ENCODE measurements around the gene ZBTB43.

Gene ZBTB43

DNA sequence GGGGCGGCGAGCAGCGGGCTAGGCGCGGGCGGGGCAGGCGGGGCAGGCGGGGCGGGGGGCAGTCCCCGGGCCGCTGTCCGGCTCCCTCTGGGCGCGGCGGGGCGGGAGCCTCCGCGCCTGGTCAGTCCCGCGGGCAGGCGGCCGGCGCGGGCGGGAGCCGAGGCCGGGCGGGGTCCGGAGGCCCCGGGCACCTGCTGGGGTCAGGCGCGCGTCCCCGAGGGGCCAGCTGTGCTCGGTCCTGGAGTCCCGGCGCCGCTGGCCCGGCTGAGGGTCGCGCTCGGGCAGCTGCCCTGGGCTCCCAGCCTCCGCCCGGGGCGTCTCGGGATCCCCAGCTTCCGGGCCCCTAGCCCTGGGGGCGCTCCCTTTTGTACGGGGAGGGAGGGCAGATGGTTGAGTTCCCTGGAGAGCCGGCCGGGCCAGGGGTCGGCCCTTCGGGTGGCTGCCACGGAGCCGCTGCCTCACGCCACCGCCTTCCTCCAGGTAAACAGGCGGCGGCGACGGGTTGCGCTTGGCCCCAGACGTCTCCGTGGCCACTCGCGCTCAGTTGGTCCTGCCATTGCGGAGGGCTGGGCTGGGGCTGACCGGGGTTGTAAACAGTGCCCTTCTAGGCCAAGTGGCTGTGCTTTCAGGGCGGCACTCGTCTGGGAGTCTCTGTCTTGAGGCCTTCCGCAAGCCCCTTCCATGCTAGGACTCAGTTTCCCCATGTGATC is 56.1 kb downstream of the ZBTB43 start:
- no peak for DNase-seq

- no peak for DNase-seq
Observed at GRCh38 chr9:126861707-126862103, 56.9 kb downstream of the ZBTB43 start.

DNA sequence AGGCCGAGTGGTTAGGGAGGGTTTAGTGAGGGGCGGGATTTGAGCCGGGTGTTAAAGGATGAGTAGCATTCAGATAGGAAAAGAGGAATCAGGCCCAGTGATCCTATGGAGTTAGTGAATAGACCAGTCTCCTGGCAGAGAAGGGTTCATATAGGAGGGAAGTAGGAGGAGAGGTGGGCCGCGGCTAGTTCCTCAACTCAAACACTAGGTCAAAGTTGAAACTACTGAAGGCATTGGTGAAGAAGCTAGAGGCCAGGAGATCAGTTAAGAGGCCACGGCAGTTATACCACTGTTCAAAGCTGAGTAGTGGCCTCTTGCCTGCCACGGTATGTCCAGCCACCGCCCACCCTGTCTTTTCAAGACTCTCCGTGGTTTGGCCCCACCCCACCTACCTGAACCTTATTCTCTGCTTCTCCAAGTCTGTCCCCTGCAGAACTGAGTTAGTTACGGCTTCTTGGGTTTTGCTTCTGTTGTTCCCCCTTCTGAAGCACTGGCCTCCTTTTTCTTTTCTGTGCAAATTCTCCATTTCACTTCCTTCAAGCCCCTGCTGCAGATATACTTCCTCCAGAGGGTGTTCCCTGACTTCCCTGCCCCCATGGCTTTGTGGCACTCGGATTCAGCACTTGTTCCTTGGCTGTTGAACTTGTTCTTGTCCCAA is 57.4 kb downstream of the ZBTB43 start:
- no peak for DNase-seq

GRCh38 chr9:126864771-126865170 is 59.9 kb downstream of the ZBTB43 start:
- DNase-seq = no peak

- DNase-seq = no peak
Observed at GRCh38 chr9:126869368-126869767, 64.5 kb downstream of the ZBTB43 start.

- no peak for DNase-seq
Observed at GRCh38 chr9:126872516-126872915, 67.7 kb downstream of the ZBTB43 start.

- DNase-seq = no peak
Observed at GRCh38 chr9:126874546-126875314, 69.9 kb downstream of the ZBTB43 start.

DNA sequence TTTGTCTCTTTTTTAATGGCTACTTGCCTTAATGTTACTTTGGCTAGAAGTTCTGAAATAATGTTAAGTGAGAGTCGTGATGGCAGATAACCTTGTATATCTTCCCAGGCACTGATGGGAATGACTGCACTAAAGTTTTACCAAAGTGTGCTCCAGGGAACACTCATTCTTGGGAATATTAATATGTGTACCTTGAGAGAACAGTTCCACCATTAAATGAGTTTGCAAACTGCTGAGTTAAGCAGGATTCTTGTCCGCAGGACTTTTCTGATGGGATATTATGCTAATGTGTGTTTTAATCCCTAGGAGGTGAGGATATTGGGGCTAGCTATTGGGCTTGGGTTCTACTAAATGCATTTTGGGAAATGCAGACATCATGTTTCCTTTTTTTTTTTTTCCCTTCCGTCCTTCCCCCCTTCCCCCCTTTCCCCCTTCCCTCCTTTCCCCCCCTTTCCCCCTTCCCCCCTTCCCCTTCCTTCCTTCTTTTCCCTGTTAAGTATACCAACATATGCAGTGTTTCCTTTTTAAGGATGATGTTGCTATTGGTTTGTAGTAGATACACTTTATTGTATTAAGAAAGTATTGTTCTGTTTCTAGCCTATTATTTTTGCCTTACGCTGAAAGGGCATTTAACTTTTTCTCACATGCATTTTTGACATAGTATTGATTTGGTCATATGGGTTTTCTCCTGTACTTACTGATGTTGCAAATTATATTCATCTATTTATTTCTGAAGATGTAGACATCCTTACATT is 71.1 kb downstream of the ZBTB43 start:
- DNase-seq = no peak

GRCh38 chr9:126876531-126876930 is 71.7 kb downstream of the ZBTB43 start:
- DNase-seq = no peak

DNA sequence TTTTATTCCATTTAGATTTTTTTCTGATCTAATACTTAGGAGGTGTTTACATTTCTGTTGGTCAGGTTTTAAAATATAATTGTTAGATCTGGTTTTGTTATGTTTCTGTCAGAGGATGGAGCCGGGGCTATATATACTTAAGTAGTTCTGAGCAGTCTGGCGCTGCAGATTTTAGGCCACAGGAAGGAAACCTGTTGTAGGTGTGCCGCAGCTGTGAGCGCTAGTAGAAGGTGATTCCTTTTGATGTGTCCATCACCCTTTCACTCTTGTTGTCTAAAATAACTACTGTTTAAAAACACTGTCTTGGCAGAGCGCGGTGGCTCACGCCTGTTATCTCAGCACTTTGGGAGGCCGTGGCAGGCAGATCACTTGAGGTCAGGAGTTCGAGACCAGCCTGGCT is 72.6 kb downstream of the ZBTB43 start:
- DNase-seq = no peak

DNA sequence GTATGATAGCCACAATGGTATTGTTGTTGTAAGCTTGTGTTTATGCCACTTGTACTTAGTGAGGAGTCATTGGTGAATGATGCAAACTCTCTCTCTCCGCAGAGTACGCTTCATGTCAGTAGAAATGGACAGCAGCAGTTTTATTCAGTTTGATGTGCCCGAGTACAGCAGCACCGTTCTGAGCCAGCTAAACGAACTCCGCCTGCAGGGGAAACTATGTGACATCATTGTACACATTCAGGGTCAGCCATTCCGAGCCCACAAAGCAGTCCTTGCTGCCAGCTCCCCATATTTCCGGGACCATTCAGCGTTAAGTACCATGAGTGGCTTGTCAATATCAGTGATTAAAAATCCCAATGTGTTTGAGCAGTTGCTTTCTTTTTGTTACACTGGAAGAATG is 74.4 kb downstream of the ZBTB43 start:
- DNase-seq = no peak

GRCh38 chr9:126880226-126880946 is 75.5 kb downstream of the ZBTB43 start:
- no peak for DNase-seq

- DNase-seq = no peak
Observed at GRCh38 chr9:126880947-126881332, 76.1 kb downstream of the ZBTB43 start.

DNA sequence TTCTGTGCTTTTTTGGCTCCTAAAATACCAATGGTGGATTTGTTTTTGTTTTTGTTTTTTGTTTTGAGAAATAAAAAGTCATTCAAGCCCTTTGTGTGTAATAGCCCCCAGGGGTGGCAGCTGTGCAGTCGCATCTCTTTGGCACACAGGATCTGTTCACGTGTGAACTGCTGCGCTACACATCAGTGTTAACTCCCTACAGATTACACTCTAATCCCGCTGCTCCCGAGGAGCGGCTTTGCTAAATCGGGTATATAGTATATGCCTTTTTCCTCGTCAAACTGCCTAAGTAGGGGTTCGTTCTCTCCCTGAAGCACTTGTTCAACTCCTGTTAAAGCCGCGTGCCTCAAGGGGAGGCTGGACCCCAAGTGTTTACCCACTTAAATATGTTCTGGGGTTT is 77.9 kb downstream of the ZBTB43 start:
- no peak for DNase-seq

DNA sequence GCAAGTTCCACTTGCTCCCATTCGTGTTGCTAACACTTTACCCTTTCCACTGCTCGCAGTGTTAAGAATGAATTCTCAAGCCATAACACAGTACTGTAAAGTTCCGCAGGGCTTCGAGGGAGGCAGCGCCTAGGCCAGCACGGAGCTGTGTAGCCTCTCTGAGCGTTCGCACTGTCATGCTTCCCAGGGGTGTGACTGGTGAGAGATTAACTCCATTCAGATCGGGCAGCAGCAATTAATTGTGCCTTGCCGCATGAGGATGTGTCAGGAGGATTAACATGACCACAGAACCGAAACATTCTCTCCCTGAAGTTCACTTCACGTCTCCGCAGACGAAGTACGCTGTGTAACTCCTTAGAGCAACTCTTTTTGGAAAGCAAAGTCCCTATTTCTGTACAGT is 78.8 kb downstream of the ZBTB43 start:
- no peak for DNase-seq

DNA sequence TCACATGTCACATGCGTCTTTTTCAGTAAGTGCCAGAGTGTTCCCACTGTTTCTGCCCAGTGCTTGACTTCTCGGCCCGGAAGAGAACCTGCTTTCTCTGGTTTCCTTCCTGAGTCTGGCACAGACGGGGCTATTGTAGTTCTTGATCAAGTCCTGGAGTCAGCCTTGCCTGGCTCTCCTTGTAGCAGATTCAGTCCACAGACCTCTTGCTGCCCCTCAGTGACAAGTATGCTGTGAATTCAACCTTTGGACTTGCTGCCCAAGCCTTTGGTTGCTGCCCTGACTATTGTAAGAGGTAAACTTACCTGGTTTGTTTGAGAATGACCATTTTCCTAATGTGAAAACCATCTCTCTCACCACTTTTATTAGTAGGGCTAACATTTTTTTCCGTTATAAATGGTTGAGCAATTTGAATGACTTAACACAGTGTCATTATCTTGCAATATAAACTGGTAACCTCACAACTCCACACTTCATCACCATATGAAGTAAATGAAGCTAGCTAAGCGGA is 80.3 kb downstream of the ZBTB43 start:
- DNase-seq = no peak

- no peak for DNase-seq
Observed at GRCh38 chr9:126886034-126886822, 81.4 kb downstream of the ZBTB43 start.

- no peak for DNase-seq
Observed at GRCh38 chr9:126886897-126887296, 82.1 kb downstream of the ZBTB43 start.
